Measurements from ENCODE around the gene KRTAP4-6. TPM values are rescaled to one million over a fixed set of nuclear protein-coding genes. Genes with fewer than 3 reads are reported as not detected.

Gene KRTAP4-6
- total and polyA plus RNA-seq, 2 of the 4 experiments (the other 2 are of a cell fraction): not detected

- peak overlapping the region; percentile 75 for H2BK5ac ChIP-seq (ENCODE audit: low read depth, low read length, poor library complexity, severe bottlenecking)
- no peak overlapping the region for H3K23ac ChIP-seq (ENCODE audit: low read depth, low read length)
- H2BK20ac ChIP-seq (ENCODE audit: low read depth, low read length): no peak overlapping the region
- no peak overlapping the region for H2AK9ac ChIP-seq (replicated peaks; ENCODE audit: low read depth, low read length, poor library complexity)
- H3K27me3 ChIP-seq (ENCODE audit: control insufficient read depth, insufficient read depth, low read length): no peaks in the 10 kb centered on the region; the same call in 1 of the 2 replicates
- H4K5ac ChIP-seq (ENCODE audit: low read depth, low read length): peak overlapping the region; percentile 51; the same call in 1 of the 2 replicates
- ChIA-PET CTCF (no interaction called here), POLR2A (ENCODE audit: unreplicated experiment) (interaction anchor here (0.7 kb wide), 1 partner anchor 152 kb away, joined by 3 read pairs; no protein-coding TSS in a partner anchor)
- peaks cover 3% of the 10 kb centered on the region; the same call in 1 of the 2 replicates for H3K4me1 ChIP-seq (ENCODE audit: control insufficient read depth, insufficient read depth, low read length)
- DNase-seq: peak; percentile 15
- WGBS, 2 experiments (ENCODE audit: extremely low coverage in 2 of 2, insufficient read length in 1 of 2): no CpG with 5 or more reads among the region's 1 CpG
- H3K79me1 ChIP-seq (ENCODE audit: low read depth in 1 of 2, low read length in 2 of 2): no peaks in the 10 kb centered on the region
- 0 out of 2 replicates have a peak overlapping the region, but pooled peaks have one; percentile 57 for H3K4ac ChIP-seq (ENCODE audit: low read depth, low read length)
- no peak overlapping the region for H3K9ac ChIP-seq (ENCODE audit: low read depth, low read length)
- H3K9me3 ChIP-seq (ENCODE audit: control insufficient read depth, insufficient read depth, low read length): no peaks in the 10 kb centered on the region
- H2BK15ac ChIP-seq (ENCODE audit: low read depth, low read length): no peak overlapping the region
- no peak overlapping the region for H4K91ac ChIP-seq (ENCODE audit: insufficient read depth, low read depth, low read length)
- no peak overlapping the region; the same call in 1 of the 2 replicates for H2BK120ac ChIP-seq (ENCODE audit: low read depth, low read length)
- peak overlapping the region; percentile 75; the same call in 1 of the 2 replicates for H3K18ac ChIP-seq (ENCODE audit: low read depth, low read length)
- ATAC-seq (ENCODE audit: low read depth): no peak
- no peak overlapping the region for H2AK5ac ChIP-seq (ENCODE audit: low read depth, low read length)
- no peaks in the 10 kb centered on the region; the same call in 1 of the 2 replicates for H3K9me1 ChIP-seq (ENCODE audit: insufficient read depth, low read length)
- H3K27ac ChIP-seq (ENCODE audit: insufficient read depth, low read length): no peak overlapping the region
- 0 out of 4 replicates have a peak overlapping the region, but pooled peaks of 1 of the 2 experiments have one; percentile 68 for H4K8ac ChIP-seq (ENCODE audit: low read depth in 2 of 2, low read length in 2 of 2)
- no peak overlapping the region for H2AFZ ChIP-seq (replicated peaks; ENCODE audit: low read length, poor library complexity)
- no peaks in the 10 kb centered on the region for H4K20me1 ChIP-seq (ENCODE audit: insufficient read depth, low read length)
- in situ Hi-C loops (cut with MboI; ENCODE audit: low sequenced_read_pairs) (no loop called here), dilution Hi-C loops (cut with HindIII; ENCODE audit: low sequenced_read_pairs, unreplicated experiment) (no loop called here), intact Hi-C loops (cut with micrococcal nuclease) (no loop called here)
- H3K4me2 ChIP-seq (ENCODE audit: low read depth, low read length): no peak overlapping the region
- H3K56ac ChIP-seq (ENCODE audit: extremely low read depth, insufficient read depth, low read length): no peak overlapping the region
- H3K36me3 ChIP-seq (ENCODE audit: control insufficient read depth, insufficient read depth, low read length): no peaks in the 10 kb centered on the region
- no TSS peak for BruUV-seq (replicated peaks)
- no peak overlapping the region for H3K4me3 ChIP-seq (ENCODE audit: insufficient read depth, low read depth, low read length)
- 0 out of 2 replicates have a peak overlapping the region, but pooled peaks have one; percentile 72 for H3K14ac ChIP-seq (replicated peaks; ENCODE audit: low read depth, low read length)
- TF ChIP-seq RCOR1 (IDR thresholded peaks at IDR 0.05; ENCODE audit: insufficient replicate concordance, low read length): no peak
- TF ChIP-seq MAFK (IDR thresholded peaks at IDR 0.05; ENCODE audit: low read depth, low read length): no peak
- no peak for TF ChIP-seq CEBPB (IDR thresholded peaks at IDR 0.05; ENCODE audit: low read depth, low read length)
- TF ChIP-seq MXI1 (IDR thresholded peaks at IDR 0.05; ENCODE audit: borderline replicate concordance, low read depth, low read length): no peak
Observed at GRCh38 chr17:41178843-41179616, 38.7 kb upstream of the KRTAP4-6 start.
